Measurements from ENCODE around the gene SNX14. TPM values are rescaled to one million over a fixed set of nuclear protein-coding genes. Genes with fewer than 3 reads are reported as not detected.

SNX14 gene
- total and polyA plus RNA-seq, 2 of the 8 experiments (the other 6 are each of a cell fraction or from before 2014, with no cell fraction given): 11.9 to 24.2 TPM

DNA sequence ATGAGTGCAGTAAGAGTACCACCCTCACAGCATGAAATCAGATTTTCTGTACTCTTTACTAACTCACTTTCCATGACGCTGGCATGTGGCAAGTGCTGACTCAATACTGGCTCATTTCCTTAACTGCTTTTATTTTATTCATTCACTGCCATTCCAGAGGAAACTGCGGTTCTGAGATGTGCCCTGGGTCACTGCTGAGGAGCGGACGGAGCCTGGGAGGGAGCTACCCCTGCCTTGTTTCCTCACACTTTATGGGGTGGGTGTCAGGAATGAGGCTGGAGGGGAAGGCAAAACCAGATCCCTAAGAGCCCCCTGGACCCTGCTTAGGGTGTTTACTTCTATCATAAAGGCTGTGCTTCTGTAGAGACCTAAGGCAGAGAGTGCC, 129.4 kb downstream of the SNX14 start:
- Histone ChIP-seq H2AFZ (ENCODE audit: low read length) (no peak overlapping the region), H2BK20ac (ENCODE audit: low read length) (no peak overlapping the region), H3K18ac (ENCODE audit: extremely low read depth, low read length) (no peak overlapping the region), H3K4me3 (ENCODE audit: extremely low read depth in 1 of 4, insufficient read depth in 2 of 4, low read depth in 3 of 4, low read length in 4 of 4) (no peak overlapping the region), H3K23me2 (ENCODE audit: low read depth, low read length) (no peaks in the 10 kb centered on the region), H3K56ac (replicated peaks; ENCODE audit: insufficient read length, low read depth, low read length) (no peak overlapping the region), H2BK5ac (ENCODE audit: low read depth, low read length) (no peak overlapping the region), H3K79me2 (ENCODE audit: control insufficient read depth in 1 of 2, insufficient read depth in 2 of 2, low read length in 2 of 2) (no peaks in the 10 kb centered on the region), H3K14ac (ENCODE audit: insufficient read length) (no peak overlapping the region), H3K23ac (ENCODE audit: insufficient read length) (no peak overlapping the region), H3K36me3 (ENCODE audit: control insufficient read depth in 2 of 4, insufficient read depth in 4 of 4, low read length in 3 of 4) (no peaks in the 10 kb centered on the region), H3K27ac (ENCODE audit: low read depth, low read length) (no peak overlapping the region), H3K4me1 (replicated peaks in 1 of 4; ENCODE audit: control insufficient read depth in 3 of 4, insufficient read depth in 4 of 4, low read length in 3 of 4) (0 out of 7 replicates have a peak, but pooled peaks cover 0 to 4% (median 0%) of the 10 kb centered on the region in 4 experiments), H2BK15ac (ENCODE audit: low read length) (no peak overlapping the region), H3K9ac (replicated peaks in 1 of 4; ENCODE audit: extremely low read depth in 1 of 4, low read depth in 3 of 4, low read length in 3 of 4) (no peak overlapping the region), H3K9me3 (ENCODE audit: insufficient read depth in 2 of 2, low read depth in 1 of 2, low read length in 1 of 2) (no peaks in the 10 kb centered on the region), H4K20me1 (replicated peaks in 1 of 2; ENCODE audit: control insufficient read depth in 1 of 2, insufficient read depth in 2 of 2, low read length in 2 of 2) (no peaks in the 10 kb centered on the region), H2BK12ac (ENCODE audit: low read depth, low read length) (no peak overlapping the region), H2AK5ac (ENCODE audit: low read depth, low read length) (no peak overlapping the region), H3K79me1 (ENCODE audit: low read depth, low read length) (no peaks in the 10 kb centered on the region), H4K8ac (ENCODE audit: extremely low read depth, insufficient read depth, low read length) (no peak overlapping the region), H3K27me3 (replicated peaks in 1 of 4; ENCODE audit: control insufficient read depth in 3 of 4, extremely low read depth in 1 of 4, insufficient read depth in 3 of 4, low read length in 3 of 4) (no peaks in the 10 kb centered on the region), H4K91ac (replicated peaks; ENCODE audit: insufficient read length, low read length) (no peak overlapping the region), H2BK120ac (replicated peaks; ENCODE audit: low read depth, low read length) (no peak overlapping the region), H4K5ac (ENCODE audit: insufficient read length, low read depth, low read length) (no peak overlapping the region), H3K4me2 (ENCODE audit: insufficient read depth in 1 of 2, low read depth in 2 of 2, low read length in 2 of 2) (no peak overlapping the region), H3K4ac (replicated peaks; ENCODE audit: insufficient read length, low read depth, low read length) (no peak overlapping the region)
- FAIRE-seq (no peak), DNase-seq (ENCODE audit: low read depth in 1 of 2, low spot score in 2 of 2) (no peak)
- ChIA-PET POLR2A (ENCODE audit: partially characterized antibody) (no interaction called here), CTCF (ENCODE audit: partially characterized antibody) (interaction anchor here (1.6 to 10.5 kb wide), 4 partner anchors 12 to 81 kb away, joined by 3 to 99 read pairs (median 7); partner anchors contain the start of gene NT5E)
- WGBS, 2 experiments (ENCODE audit: extremely low coverage in 1 of 2, insufficient coverage in 1 of 2, insufficient read length in 1 of 2, insufficient replicate concordance in 2 of 2, low coverage in 1 of 2, low lambda C conversion rate in 2 of 2, missing lambda C conversion rate in 1 of 2): 85% methylated on average over 4 of the region's 4 CpGs; no CpG with 5 or more reads in 1 of the 2 experiments
- TF ChIP-seq, protein P1, sequence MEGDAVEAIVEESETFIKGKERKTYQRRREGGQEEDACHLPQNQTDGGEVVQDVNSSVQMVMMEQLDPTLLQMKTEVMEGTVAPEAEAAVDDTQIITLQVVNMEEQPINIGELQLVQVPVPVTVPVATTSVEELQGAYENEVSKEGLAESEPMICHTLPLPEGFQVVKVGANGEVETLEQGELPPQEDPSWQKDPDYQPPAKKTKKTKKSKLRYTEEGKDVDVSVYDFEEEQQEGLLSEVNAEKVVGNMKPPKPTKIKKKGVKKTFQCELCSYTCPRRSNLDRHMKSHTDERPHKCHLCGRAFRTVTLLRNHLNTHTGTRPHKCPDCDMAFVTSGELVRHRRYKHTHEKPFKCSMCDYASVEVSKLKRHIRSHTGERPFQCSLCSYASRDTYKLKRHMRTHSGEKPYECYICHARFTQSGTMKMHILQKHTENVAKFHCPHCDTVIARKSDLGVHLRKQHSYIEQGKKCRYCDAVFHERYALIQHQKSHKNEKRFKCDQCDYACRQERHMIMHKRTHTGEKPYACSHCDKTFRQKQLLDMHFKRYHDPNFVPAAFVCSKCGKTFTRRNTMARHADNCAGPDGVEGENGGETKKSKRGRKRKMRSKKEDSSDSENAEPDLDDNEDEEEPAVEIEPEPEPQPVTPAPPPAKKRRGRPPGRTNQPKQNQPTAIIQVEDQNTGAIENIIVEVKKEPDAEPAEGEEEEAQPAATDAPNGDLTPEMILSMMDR (IDR thresholded peaks at IDR 0.05; ENCODE audit: control extremely low read depth in 1 of 3, insufficient read depth in 1 of 3, low read depth in 1 of 3, low read length in 3 of 3): no peak
- TF ChIP-seq, protein P2, sequence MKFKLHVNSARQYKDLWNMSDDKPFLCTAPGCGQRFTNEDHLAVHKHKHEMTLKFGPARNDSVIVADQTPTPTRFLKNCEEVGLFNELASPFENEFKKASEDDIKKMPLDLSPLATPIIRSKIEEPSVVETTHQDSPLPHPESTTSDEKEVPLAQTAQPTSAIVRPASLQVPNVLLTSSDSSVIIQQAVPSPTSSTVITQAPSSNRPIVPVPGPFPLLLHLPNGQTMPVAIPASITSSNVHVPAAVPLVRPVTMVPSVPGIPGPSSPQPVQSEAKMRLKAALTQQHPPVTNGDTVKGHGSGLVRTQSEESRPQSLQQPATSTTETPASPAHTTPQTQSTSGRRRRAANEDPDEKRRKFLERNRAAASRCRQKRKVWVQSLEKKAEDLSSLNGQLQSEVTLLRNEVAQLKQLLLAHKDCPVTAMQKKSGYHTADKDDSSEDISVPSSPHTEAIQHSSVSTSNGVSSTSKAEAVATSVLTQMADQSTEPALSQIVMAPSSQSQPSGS (IDR thresholded peaks at IDR 0.05; ENCODE audit: low read length): no peak
- TF ChIP-seq, protein P3, sequence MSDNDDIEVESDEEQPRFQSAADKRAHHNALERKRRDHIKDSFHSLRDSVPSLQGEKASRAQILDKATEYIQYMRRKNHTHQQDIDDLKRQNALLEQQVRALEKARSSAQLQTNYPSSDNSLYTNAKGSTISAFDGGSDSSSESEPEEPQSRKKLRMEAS (IDR thresholded peaks at IDR 0.05): no peak
- TF ChIP-seq SIRT6 (IDR thresholded peaks at IDR 0.05; ENCODE audit: low read length) (no peak), TCF12 (IDR thresholded peaks at IDR 0.05; ENCODE audit: low read depth, low read length) (no peak), SP2 (IDR thresholded peaks at IDR 0.05; ENCODE audit: low read length) (no peak), GABPA (IDR thresholded peaks at IDR 0.05; ENCODE audit: borderline replicate concordance, insufficient read depth, low read length) (no peak), TEAD4 (IDR thresholded peaks at IDR 0.05; ENCODE audit: low read depth, low read length) (no peak), EGR1 (IDR thresholded peaks at IDR 0.05; ENCODE audit: borderline replicate concordance, low read depth, low read length) (no peak), KDM5A (IDR thresholded peaks at IDR 0.05; ENCODE audit: low read length) (no peak)

Data from H1 (cell line).